DLD1 (cell line): Measurements from ENCODE around the gene RNLS.

Source experiments
- in situ Hi-C: cut with HindIII; loops from 2 replicates; pipeline ENCODE4 v1.10.0; 2017; ENCODE audit warnings: low sequenced_read_pairs

Gene RNLS

DNA sequence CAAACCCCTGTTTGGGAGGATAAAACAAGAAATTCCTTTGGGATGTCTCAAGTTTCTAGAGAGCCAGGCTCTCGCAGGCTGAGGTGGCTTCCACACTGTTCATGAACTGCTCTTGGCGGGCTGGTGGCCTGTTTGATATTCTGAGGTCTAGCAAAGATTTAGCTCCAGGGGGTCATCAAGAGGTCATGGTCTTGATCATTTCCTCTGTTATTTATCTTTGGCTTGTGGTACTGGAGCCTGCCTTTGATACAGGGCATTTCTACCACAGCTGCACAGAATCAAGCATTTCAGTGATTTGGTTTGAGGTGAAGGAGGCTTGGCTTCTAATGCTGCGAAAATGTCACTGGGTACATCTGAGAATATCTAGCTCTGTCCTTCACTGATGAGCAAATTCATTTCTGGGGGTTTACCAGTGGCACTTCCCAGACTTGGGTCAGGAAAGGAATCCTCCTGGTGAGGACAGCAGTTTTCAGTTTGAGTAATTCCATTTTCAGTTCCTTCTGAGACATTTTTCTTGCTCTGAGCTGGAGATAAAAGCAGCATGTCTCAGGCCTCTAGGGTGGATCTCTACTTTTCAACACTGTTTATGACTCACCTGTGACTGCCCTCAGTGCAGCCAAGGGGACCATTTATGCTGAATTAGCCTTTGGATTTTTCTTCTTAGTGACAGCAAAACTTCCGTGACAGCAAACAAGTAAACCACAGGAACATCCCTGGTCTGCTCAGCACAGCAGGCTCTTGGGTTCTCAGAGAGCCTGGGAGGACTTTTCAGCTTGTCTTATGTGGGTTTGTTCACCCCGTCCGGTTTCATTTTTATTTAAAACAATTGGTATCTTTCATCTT, 312.0 kb downstream of the RNLS start:
- in situ Hi-C loops, result no loop called here

DNA sequence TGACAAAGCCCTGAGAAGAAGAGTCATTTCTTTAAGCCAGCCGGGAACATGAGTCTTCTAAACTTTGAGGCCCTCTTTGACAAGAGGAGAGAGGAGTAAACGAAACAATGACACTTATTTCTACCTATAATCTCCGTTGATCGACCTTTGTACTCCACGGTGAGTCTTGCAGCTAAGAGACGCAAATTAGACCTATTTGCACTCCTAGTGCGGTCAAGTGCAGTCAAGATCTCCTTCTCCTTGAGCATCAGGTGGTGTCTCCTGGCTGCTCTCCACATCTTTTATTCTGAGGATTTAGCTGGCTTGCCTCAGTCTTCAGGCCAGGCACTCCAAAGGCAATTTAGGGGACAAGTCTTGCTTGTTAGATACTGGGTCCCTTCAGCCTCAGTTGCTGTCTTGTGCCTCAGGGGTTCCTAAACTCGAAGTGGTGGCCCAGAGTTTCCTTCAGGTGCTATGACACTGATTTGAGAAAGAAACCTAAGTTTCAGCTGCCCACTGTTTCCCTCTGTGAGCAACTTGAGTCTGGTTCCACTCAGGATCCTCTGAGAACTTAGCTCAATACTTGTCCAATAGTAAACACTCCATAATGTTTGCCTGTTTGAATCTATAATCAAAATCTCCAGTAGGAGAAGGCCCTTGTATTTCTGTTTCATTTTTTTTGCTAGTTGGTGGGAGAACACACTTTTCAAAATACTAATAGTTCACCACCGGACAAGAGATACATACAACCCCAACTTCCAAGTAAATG, 312.9 kb downstream of the RNLS start:
- in situ Hi-C loops, result no loop called here

- in situ Hi-C loops, result no loop called here
These were observed 320.4 kb downstream of the RNLS start for GRCh38 chr10:88262591-88263234.

- in situ Hi-C loops, result no loop called here
These were observed 322.0 kb downstream of the RNLS start for GRCh38 chr10:88261152-88261551.

DNA sequence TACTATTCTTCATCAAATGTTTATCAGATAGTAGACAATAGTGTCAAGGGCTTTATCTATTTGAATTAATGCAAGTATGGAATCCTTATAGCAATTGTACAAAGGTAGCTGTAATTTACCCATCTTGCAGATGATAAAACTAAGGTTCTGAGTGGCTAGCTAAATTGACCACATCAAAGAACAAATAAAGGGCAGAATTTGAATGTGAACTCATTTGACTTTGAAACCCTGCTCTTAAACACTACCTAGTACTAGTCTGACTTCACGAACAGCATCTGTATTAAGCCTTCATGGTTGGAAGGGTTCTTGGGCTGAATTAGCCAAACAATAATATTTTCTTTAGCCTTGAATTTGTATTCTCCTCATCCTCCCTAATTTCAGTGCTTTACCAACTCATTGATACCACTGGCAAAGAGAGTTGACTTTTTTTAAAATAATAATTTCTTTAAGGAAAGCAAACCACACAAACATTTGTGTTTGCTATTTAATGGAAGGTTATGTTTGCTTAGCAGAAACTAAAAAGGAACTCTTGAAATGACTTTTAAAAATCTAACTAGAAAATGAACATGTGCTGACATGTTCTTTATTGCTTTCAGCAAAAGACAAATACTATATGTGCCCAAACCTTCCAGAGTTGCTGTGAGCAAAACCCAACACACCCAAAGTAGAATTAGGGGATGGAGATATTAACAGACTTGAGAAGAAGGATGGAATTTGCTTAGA, 322.6 kb downstream of the RNLS start:
- in situ Hi-C loops, result no loop called here

GRCh38 chr10:88259381-88259780, 323.7 kb downstream of the RNLS start:
- in situ Hi-C loops, result no loop called here

DNA sequence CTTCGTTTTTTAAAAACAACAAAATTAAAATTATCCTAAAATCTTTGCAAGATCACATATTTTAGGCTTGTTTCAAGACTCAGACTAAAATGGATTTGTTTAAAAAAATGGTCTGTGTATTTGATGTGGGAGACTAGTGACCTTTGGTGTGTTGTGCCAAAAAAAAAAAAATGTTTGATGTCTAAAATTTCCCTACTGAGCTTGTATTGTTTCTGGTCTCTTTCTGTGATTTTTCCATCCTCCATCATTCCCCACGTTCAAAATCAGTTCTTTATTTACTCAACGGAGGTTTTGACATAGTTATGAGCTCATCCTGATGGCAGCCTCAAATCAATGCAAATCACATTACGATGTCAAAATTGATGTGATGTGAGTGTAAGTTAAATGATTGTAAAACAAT, 326.2 kb downstream of the RNLS start:
- in situ Hi-C loops, result no loop called here

GRCh38 chr10:88256013-88256680, 327.0 kb downstream of the RNLS start:
- in situ Hi-C loops, result no loop called here

GRCh38 chr10:88254091-88254490, 329.0 kb downstream of the RNLS start:
- in situ Hi-C loops, result no loop called here

- in situ Hi-C loops, result no loop called here
These were observed 329.5 kb downstream of the RNLS start for GRCh38 chr10:88253622-88254021.

DNA sequence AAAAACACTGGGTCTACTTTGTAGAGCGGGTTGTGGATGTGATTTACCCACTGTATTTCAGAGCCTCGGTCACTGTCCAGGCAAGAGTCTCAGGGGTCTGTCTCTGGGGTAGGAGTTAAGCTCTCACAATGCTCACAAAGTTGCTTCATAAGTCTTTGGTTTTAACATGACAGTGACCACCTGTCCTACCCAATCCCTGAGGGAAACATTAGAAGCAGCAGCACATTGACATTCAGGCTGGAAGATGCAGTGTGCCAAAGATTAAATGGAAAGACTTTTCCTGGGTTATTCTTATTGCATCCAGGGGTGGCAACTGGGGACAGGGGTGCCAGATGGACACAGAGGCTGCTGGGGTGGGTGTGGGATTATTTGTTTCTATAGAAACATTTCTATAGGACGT, 330.0 kb downstream of the RNLS start:
- in situ Hi-C loops, result no loop called here

DNA sequence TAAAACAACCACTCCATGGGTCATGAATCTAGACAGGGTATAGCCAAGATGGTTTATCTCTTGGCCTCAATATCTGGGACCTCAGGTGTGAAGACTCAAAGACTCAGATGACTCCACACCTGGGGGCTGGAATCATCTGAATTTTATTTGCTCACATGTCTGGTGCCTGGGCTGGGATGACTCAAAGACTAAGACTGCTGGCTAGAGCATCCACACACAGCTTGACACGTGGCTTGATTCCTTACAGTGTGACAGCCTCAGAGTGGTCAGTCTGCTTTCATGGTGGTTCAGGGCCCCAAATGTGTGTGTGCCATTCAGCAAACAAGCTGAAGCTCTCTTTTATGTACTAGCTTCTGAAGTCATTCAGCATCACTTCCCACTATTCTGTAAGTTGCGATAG, 333.7 kb downstream of the RNLS start:
- in situ Hi-C loops, result no loop called here

- in situ Hi-C loops, result no loop called here
These were observed 336.4 kb downstream of the RNLS start for GRCh38 chr10:88246675-88247074.

GRCh38 chr10:88245974-88246511, 337.1 kb downstream of the RNLS start:
- in situ Hi-C loops, result no loop called here

- in situ Hi-C loops, result no loop called here
These were observed 338.1 kb downstream of the RNLS start for GRCh38 chr10:88244781-88245625.

GRCh38 chr10:88243836-88244730, 339.0 kb downstream of the RNLS start:
- in situ Hi-C loops, result no loop called here

DNA sequence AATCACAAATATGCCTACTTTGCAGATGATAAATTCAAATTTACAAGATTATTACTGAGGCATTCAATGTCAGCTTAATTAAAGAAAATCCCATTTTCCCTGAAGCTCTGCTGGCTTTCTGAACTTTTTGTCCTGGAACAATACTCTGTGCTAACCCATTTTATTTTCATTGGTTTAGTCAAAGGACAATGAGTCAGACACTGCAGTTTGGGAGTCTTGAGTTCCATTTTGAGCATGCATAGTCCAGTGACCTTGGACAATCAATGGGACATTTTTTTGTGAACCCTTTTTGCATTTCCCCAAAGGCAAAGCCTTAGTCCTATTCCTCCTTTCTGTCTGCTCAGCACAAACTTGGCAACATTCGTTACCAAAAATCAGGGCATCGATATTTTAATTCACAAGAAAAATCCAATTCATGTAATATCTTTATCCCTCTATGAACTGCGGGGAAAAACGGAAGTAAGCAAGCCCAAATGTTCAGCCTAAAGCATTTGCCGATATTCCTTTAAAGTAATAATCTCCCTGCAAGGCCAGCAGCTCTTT, 339.8 kb downstream of the RNLS start:
- in situ Hi-C loops, result no loop called here

DNA sequence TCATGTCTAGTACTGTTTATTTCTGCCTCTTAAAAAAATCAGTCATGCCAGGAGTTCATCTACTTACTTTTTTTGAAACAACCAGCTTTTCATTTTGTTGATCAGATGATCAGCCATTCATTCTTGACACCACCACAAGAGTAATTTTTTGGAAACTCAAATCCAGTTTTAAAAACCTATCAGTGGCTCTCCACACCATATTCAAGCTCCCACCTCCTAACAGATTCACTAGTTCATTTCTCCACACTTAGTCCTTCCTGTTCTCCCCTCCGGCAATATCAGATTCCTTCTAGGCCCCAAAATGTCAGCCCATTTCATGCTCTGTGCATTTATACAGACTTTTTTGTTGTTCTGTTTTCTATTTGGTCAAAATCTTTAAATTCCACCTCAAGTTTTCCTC, 341.6 kb downstream of the RNLS start:
- in situ Hi-C loops, result no loop called here
